Activated CD4-positive, CD25-positive, alpha-beta regulatory T cell (primary cell): ENCODE data around the gene ASB2.
A peak's percentile ranks its signal among the peaks of the same experiment; 100 is the strongest.

ENCODE experiments used
- DNase-seq, 4 experiments: peaks; one replicate each; lab custom pipeline; 2025; lab: John Stamatoyannopoulos, UW

ASB2 gene

GRCh38 chr14:93929048-93929535, 47.3 kb downstream of the ASB2 start:
- DNase-seq: no peak

- no peak for DNase-seq
Measured at GRCh38 chr14:93928184-93929047, 48.0 kb downstream of the ASB2 start.

DNA sequence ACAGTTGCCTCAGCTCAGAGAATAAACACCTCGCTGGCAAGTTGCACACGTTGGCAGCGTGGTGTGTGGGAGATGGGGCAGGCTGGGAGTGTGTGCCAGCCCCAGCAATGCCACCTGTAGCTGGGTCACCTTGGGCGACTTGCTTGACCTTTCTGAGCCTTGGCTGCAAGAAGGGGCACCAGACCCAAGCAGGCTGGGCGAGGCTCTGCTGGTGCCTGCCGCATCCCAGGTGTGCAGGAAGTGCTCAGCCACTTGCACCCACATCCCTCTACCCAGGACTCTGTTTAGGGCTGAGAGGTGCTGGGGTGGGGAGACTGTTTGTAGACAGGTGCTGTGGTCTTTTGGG, 48.6 kb downstream of the ASB2 start:
- no peak for DNase-seq

GRCh38 chr14:93926873-93927799, 49.2 kb downstream of the ASB2 start, which contains the start of gene FAM181A:
FAM181A (plus strand) TSS chr14:93927344; CDS start chr14:93928286, 942 bp downstream.
- peak in 1 of 4 experiments; percentile 7 for DNase-seq

DNA sequence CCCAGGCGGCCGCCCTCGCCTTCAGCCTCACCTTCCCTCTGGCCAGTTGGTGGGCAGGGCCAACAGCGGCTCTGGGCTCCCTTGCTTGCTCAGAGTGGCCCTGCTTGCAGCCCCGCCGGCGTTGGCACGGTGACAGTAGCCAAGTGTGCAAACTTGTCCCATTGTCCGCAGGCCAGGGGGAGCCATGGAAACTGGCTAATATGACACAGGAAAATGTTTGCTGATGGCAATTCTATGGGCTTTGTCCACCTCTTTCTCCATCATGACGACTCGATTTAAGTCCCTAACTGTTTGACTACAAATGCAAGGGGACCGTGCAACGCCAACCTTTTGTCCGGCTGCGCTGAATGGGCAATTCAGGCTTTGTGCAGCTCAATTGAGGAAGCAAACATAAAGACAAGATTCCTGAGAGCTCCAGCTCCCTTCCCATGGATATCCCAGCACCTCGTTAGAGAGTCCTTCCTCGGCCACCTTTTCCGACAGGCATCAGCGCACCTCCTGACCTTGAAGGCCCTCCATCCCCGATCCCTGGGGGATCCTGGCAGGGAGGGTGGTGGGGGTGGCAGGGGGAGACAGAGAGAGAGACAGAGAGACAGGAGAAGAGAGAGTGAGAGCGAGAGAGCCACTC, 50.0 kb downstream of the ASB2 start:
- no peak for DNase-seq

GRCh38 chr14:93925374-93925895, 50.9 kb downstream of the ASB2 start:
- no peak for DNase-seq

GRCh38 chr14:93924592-93925355, 51.6 kb downstream of the ASB2 start:
- DNase-seq: no peak

GRCh38 chr14:93923626-93924025, 52.7 kb downstream of the ASB2 start:
- no peak for DNase-seq

DNA sequence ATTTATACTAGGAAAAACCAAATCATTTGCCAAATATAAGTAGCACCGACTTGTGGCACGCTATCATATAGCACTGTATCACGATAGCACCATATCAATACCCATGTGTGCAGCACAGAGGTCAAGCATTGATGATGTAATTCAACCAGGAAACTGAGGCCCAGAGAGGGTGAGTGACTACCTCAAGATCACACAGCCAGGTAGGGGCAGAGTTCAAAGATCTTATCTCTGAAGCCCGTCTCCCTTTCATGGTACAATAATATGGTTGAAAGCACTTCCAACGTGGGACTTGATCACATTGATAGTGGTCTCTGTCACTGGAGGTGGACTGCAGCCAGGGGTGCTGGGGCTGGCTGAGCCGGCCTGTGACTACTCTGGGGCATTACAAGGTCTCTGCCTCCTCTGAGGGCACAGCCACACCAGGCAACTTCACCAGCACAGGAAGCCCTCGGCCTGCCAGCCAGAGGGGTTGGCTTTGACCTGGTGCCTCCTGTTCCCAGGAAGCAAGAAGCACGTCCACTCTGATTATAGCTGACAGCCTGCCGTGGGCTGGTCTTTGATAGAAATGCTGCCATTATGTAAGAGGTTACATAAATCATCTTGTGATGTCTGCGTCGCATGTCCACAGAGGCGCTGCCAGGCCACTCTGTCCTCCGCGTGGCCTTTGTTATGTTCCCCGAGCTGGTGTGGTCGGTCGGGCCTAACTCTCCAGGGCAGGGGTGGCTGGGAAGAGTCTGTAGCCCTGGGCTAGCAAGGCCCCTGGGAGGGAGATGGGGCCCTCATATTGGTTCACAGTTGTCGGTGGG, 55.2 kb downstream of the ASB2 start:
- DNase-seq: no peak

DNA sequence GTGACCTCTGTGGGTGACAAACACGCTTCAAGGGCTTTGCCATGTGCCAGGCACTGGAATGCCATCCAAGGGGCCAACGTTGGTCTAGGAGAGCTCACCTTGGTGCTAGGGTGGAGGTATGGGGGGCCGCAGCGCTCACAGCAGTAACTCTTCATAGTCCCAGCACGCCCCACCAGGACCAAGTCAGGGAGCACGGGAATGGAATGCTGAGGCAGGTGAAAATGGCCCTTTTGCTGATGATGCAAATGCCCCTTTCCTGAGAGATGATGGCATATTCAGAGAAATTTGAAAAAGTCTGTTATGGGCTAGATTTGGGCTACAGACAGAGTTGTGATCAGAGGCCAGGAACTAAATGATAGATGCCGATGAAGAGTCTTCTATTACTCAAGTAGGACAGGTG, 59.2 kb downstream of the ASB2 start:
- DNase-seq: no peak

GRCh38 chr14:93916498-93916897, 59.9 kb downstream of the ASB2 start:
- DNase-seq: no peak

- no peak for DNase-seq
Measured at GRCh38 chr14:93915800-93916199, 60.6 kb downstream of the ASB2 start.

DNA sequence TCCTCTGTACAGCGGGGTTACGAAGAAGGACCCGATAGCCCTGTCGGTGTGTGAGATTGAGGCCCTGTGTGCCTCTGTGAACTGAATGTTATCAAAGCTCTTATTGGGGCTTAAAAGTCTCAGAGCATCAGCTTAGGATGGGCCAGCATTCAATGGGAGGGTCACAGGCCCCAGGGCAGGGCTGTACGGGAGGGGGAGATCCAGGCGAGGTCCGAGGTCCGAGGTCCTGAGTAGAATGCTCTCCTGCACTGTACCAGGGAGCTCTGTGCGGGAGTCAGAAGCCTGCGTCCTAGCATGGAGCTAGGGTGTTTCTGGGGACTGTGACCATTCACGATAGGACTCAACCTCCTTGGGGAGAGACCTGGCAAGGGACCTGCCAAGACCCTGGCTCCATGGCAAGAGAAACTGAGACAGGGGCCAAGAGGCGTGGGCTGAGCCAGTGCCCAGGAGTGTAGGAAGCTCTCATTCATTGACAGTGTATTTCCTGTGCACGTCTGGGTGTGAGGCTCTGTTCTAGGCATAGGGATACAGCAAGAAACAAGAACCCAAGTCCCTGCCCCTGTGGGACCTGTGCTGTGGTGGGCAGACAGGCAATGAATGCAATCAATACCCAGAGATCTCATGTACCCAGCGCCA, 61.2 kb downstream of the ASB2 start:
- no peak for DNase-seq

DNA sequence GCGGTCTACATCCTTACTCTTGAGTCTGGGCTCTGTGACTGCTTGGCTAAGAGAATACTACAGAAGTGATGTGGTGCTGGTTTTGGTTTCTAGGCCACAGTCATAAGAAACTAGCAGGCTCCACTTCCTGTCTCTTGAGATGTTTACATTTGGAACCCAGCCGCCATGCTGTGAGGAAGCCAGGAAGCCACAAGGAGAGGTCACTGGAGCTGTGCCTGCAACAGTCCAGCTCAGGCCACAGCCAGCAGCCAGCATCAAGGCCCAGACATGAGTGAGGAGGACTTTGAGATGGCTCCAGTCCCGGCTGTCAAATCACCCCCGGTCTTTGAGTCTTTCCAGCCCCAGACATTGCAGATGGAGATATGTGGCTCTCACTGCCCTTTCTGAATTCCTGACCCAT, 62.1 kb downstream of the ASB2 start:
- DNase-seq: no peak

GRCh38 chr14:93912782-93913181, 63.6 kb downstream of the ASB2 start:
- DNase-seq: no peak

DNA sequence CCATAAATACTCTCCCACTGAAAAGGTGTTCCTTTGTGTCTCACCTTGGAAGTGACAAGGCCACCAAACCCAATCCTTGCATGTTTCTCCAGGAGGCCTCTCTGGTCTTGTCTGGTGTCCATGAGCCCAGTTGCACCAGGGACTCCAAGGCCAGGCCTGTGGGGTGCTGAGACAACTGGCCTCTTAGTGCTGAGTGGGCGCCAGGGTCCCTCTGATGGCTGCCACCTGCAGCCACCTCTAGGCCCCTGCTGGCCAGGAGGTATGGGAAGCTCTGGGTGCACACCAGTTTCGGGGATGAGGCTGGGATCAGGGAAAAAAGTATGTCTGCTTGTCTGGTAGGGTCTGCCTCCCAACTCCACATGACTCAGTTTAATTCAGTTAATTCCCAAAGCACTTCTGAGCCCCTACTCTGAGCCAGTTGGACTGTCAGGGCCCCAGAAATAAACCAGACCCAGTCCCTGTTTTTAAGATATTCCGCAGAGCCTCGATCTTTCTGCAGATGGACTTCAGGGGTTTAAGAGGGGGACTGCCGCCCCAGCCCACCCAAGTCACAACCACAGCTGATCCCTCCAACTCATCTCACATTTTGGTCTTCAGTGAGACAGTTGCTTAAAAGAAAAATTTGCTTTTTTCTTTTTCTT, 64.3 kb downstream of the ASB2 start:
- no peak for DNase-seq

GRCh38 chr14:93909429-93910128, 66.8 kb downstream of the ASB2 start:
- no peak for DNase-seq
